ENCODE results near the gene SLC35F6. TPM values are rescaled to one million over a fixed set of nuclear protein-coding genes. Genes with fewer than 3 reads are reported as not detected.

Gene SLC35F6
- polyA plus RNA-seq, 1 donor from 2014 or later: 10.8 TPM

DNA sequence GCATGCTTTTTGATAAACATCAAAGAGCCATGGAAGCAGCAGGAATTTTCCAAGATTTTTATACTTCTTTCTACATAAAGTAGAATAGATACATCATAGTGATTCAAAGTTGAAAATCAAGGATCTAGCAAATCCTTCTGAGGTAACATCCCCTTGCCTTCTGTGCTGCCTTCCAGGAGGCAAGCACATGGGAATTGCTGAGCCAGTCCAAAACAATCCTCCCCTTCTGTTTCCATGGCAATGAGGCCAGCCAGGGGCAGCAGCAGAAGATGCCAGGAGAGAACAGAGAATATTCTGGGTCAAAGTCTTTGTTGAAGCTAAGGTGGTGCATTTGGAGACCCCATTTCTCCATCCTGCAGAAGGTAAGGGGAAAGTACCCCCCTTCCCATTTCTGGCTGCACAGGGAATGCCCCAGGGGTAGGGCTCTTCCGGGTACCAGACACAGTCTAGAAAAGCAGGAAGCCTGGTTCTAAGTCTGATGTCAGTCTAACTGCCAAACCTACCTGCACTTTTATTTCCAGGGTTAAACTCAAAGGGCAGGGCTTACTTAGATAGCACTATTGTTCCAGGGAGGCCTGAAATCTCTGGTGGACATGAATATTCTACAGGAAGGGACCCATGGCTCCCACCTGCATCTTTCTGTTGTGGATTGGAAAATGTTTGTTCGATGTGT is 43.8 kb downstream of the SLC35F6 start:
- Histone ChIP-seq H3K79me2 (replicated peaks; ENCODE audit: insufficient read depth, low read length) (no peaks in the 10 kb centered on the region), H3K36me3 (ENCODE audit: insufficient read depth, low read length) (no peaks in the 10 kb centered on the region), H3K9me3 (ENCODE audit: low read length) (no peaks in the 10 kb centered on the region), H2AFZ (ENCODE audit: low read depth, low read length) (peak overlapping the region; percentile 52), H3K4me3 (ENCODE audit: low read length) (peak overlapping the region; percentile 54), H3K27me3 (ENCODE audit: insufficient read depth, low read depth, low read length) (no peaks in the 10 kb centered on the region), H4K20me1 (ENCODE audit: insufficient read depth) (no peaks in the 10 kb centered on the region), H3K4me2 (ENCODE audit: low read length) (peak overlapping the region; percentile 59), H3K9me2 (ENCODE audit: insufficient read depth, low read length) (no peaks in the 10 kb centered on the region), H3K27ac (ENCODE audit: low read length) (peak overlapping the region; percentile 65), H3F3A (ENCODE audit: insufficient read depth, low read length, poor library complexity, severe bottlenecking) (no peaks in the 10 kb centered on the region), H3K9ac (ENCODE audit: low read length) (peak overlapping the region; percentile 48)
- TF ChIP-seq, protein P1, sequence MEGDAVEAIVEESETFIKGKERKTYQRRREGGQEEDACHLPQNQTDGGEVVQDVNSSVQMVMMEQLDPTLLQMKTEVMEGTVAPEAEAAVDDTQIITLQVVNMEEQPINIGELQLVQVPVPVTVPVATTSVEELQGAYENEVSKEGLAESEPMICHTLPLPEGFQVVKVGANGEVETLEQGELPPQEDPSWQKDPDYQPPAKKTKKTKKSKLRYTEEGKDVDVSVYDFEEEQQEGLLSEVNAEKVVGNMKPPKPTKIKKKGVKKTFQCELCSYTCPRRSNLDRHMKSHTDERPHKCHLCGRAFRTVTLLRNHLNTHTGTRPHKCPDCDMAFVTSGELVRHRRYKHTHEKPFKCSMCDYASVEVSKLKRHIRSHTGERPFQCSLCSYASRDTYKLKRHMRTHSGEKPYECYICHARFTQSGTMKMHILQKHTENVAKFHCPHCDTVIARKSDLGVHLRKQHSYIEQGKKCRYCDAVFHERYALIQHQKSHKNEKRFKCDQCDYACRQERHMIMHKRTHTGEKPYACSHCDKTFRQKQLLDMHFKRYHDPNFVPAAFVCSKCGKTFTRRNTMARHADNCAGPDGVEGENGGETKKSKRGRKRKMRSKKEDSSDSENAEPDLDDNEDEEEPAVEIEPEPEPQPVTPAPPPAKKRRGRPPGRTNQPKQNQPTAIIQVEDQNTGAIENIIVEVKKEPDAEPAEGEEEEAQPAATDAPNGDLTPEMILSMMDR (IDR thresholded peaks at IDR 0.05; ENCODE audit: poor library complexity, severe bottlenecking): no peak
- TF ChIP-seq, protein P2, sequence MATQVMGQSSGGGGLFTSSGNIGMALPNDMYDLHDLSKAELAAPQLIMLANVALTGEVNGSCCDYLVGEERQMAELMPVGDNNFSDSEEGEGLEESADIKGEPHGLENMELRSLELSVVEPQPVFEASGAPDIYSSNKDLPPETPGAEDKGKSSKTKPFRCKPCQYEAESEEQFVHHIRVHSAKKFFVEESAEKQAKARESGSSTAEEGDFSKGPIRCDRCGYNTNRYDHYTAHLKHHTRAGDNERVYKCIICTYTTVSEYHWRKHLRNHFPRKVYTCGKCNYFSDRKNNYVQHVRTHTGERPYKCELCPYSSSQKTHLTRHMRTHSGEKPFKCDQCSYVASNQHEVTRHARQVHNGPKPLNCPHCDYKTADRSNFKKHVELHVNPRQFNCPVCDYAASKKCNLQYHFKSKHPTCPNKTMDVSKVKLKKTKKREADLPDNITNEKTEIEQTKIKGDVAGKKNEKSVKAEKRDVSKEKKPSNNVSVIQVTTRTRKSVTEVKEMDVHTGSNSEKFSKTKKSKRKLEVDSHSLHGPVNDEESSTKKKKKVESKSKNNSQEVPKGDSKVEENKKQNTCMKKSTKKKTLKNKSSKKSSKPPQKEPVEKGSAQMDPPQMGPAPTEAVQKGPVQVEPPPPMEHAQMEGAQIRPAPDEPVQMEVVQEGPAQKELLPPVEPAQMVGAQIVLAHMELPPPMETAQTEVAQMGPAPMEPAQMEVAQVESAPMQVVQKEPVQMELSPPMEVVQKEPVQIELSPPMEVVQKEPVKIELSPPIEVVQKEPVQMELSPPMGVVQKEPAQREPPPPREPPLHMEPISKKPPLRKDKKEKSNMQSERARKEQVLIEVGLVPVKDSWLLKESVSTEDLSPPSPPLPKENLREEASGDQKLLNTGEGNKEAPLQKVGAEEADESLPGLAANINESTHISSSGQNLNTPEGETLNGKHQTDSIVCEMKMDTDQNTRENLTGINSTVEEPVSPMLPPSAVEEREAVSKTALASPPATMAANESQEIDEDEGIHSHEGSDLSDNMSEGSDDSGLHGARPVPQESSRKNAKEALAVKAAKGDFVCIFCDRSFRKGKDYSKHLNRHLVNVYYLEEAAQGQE (IDR thresholded peaks at IDR 0.05; ENCODE audit: borderline replicate concordance): peak; percentile 64
- no peak for TF ChIP-seq EZH2 (IDR thresholded peaks at IDR 0.05; ENCODE audit: borderline replicate concordance, insufficient read depth, low read length, poor library complexity, severe bottlenecking)
- peak; percentile 58 for TF ChIP-seq MXI1 (conservative IDR thresholded peaks at IDR 0.05; ENCODE audit: poor library complexity, severe bottlenecking)
- TF ChIP-seq TAF1 (IDR thresholded peaks at IDR 0.05; ENCODE audit: low read depth): no peak
- peak; percentile 42 for TF ChIP-seq POLR2AphosphoS5 (IDR thresholded peaks at IDR 0.05)
- TF ChIP-seq SMC3 (conservative IDR thresholded peaks at IDR 0.05; ENCODE audit: poor library complexity): no peak
- peak; percentile 31 for TF ChIP-seq EP300 (conservative IDR thresholded peaks at IDR 0.05; ENCODE audit: poor library complexity, severe bottlenecking)
- TF ChIP-seq RAD21 (conservative IDR thresholded peaks at IDR 0.05): peak; percentile 12

DNA sequence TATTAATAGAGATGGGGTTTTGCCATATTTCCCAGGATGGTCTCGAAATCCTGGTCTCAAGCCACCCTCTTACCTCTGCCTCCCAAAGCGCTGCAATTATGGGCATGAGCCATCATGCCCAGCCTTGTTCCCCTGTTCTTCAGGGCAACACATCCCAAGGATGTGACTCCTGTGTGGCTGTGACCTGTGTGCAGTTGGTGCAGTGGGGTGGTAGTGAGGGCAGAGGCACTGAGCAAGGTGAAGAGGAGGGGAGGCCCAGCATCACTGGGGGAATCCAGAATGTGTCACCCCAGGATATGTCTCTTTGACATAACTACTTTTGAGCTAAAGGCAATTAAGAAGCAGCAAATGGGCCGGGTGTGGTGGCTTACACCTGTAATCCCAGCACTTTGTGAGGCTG is 45.1 kb downstream of the SLC35F6 start:
- no peaks in the 10 kb centered on the region for H3K36me3 ChIP-seq (ENCODE audit: insufficient read depth, low read length)
- H3K9ac ChIP-seq (ENCODE audit: low read length): no peak overlapping the region
- no peaks in the 10 kb centered on the region for H3K9me3 ChIP-seq (ENCODE audit: low read length)

More for the DNA sequence above, 45.1 kb downstream of the SLC35F6 start:
- Histone ChIP-seq H3K9me2 (ENCODE audit: insufficient read depth, low read length) (no peaks in the 10 kb centered on the region), H2AFZ (ENCODE audit: low read depth, low read length) (no peak overlapping the region), H3K27me3 (ENCODE audit: insufficient read depth, low read depth, low read length) (no peaks in the 10 kb centered on the region), H3F3A (ENCODE audit: insufficient read depth, low read length, poor library complexity, severe bottlenecking) (no peaks in the 10 kb centered on the region), H3K79me2 (replicated peaks; ENCODE audit: insufficient read depth, low read length) (no peaks in the 10 kb centered on the region), H4K20me1 (ENCODE audit: insufficient read depth) (no peaks in the 10 kb centered on the region), H3K27ac (ENCODE audit: low read length) (no peak overlapping the region), H3K4me3 (ENCODE audit: low read length) (no peak overlapping the region), H3K4me2 (ENCODE audit: low read length) (no peak overlapping the region)
- no peak for TF ChIP-seq EP300 (conservative IDR thresholded peaks at IDR 0.05; ENCODE audit: poor library complexity, severe bottlenecking)
- TF ChIP-seq MXI1 (conservative IDR thresholded peaks at IDR 0.05; ENCODE audit: poor library complexity, severe bottlenecking): no peak
- TF ChIP-seq, protein P2 (IDR thresholded peaks at IDR 0.05; ENCODE audit: borderline replicate concordance): no peak
- no peak for TF ChIP-seq RAD21 (conservative IDR thresholded peaks at IDR 0.05)
- no peak for TF ChIP-seq EZH2 (IDR thresholded peaks at IDR 0.05; ENCODE audit: borderline replicate concordance, insufficient read depth, low read length, poor library complexity, severe bottlenecking)
- no peak for TF ChIP-seq POLR2AphosphoS5 (IDR thresholded peaks at IDR 0.05)
- no peak for TF ChIP-seq SMC3 (conservative IDR thresholded peaks at IDR 0.05; ENCODE audit: poor library complexity)
- TF ChIP-seq, protein P1 (IDR thresholded peaks at IDR 0.05; ENCODE audit: poor library complexity, severe bottlenecking): no peak
- no peak for TF ChIP-seq TAF1 (IDR thresholded peaks at IDR 0.05; ENCODE audit: low read depth)
